Embryonic facial prominence (tissue), 1 donor: ENCODE results near the gene KIFC3.
"Not testable (repeated sequence)": the region's sequence is repeated elsewhere in the genome, so short reads cannot be mapped to it uniquely, and the experiment has no call there.

Experiments used
- DNase-seq: peaks from one replicate; pipeline ENCODE4 v3.0.0-alpha.2; 2016; ENCODE audit errors: extremely low spot score

The KIFC3 gene

DNA sequence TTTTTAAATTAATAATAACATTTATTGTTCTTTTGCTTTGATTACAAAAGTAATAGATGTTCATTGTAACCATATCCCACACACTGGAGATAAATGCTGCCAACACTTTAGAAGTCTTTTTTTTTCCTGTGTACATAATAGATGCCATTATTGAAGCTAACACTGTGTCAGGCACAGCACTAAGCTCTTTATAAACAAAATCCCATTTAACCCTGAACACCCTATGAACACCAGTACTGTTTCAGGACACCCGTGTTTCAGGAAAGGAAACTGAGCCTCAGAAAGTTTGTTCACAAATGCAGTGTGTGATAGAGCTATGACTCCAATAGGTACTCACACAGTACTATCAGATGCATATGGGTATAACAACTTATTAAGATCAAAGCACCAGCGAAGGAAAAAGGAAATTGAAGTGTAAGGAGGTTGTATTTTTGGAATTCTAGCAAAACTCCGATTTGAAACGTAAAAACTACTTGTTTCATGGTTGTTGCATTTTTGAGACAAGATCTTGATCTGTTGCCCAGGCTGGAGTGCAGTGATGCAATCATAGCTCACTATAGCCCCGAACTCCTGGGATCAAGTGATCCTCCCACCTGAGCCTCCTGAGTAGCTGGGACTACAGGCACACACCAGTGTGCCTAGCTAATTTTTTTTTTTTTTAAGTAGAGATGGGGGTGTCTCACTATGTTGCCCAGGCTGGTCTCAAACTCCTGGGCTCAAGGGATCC lies 2.0 kb upstream of the KIFC3 start:
- DNase-seq = no peak

DNA sequence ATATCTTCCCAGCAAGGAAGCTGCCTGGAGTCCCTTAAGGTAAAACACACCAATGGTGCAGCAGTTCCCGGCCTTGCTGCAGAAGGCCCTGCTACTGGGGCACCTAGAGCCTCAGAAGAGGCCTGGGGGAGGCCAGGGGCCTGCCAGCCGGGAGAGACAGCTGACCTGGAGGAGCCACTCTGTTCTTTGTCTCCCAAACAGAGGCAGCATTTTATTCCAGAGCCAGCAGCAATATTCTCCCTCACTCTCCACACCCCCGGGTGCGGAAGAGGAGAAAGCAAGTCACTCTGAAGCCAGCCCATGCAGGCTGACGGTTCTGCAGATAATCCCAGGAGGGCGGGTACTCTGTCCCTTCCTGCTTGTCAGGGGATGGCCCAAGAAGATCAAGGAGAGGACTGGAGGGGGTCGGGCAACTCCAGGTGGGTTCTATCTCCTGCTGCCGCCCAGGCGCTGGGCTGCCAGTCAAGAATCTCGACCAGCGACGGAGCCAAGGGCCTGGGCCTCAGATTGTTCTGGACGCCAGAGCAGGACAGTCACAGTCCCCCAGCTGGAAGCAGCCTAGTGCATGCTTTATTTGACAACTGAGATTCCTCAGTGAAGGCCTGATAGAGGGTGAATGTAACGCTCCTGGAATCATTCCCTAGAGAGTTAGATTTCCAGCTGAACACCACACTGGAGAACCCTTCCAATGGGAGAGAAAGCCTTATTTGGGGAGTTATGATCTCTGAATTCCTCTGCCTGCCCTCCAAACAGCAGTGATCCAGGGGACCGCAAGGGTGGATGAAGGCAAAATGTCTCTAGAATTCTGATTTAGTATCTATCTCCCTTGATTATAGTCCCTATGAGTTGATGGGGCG lies 1.1 kb upstream of the KIFC3 start:
- no peak for DNase-seq

DNA sequence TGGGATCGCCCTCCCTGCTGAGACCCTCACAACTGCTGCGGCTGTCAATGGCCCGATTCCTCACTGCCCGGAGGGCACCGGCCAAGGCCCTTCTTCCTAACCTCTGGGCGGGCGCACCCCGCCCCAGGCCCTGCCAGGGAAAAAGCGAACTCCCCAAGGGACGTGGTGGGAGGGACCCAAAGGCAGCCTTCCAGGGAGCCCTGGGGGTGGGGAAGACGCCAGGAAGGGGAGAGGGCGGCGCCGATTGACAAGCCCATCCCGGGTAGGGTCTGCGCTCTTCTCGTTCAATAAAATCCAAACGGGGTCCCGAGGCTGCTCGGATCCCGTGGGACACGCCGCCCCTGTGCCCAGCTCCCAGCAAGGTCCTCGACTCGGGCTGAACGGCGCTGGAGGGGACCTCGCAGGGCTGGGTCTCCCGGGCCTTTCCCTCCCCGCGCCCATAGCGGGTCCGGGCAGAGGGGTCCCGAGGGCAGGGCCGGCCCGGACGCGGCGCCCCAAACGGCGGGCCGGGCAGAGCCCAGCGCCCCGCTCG lies 416 bp downstream of the KIFC3 start:
- DNase-seq = no peak

DNA sequence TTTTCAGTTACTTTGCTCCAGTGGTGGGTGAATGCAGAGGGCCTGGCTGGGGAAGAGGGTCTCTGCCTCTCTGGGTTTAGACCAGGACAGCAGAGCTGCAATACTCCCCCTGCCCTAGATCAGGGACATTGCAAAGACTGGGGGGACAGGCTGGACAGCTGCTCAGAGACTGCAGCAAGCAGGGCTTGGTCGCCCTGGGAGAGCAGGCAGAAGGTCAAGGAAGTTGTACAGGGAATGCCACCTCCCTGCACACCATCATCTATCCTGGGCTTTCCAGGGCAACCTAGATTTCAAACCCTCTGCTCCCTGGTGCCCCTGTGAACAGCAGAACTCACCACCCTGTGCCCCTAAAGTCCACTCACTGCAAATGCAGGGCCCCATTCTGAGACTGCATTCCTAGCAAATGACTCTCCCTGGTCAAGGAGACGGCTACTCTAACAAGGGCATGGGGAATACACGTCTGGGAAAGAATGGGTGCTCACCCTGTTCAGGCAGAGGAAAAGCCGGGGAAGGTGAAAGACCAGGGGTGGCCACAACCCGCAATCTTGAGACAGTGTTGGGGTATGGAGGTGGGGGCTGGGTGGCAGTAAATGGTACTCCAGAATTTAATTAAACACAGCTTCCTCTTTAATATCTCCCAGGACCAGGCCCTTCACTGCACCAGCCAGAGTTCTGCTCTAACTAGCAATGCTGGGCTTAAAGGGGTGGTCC lies 1.0 kb downstream of the KIFC3 start:
- no peak for DNase-seq

DNA sequence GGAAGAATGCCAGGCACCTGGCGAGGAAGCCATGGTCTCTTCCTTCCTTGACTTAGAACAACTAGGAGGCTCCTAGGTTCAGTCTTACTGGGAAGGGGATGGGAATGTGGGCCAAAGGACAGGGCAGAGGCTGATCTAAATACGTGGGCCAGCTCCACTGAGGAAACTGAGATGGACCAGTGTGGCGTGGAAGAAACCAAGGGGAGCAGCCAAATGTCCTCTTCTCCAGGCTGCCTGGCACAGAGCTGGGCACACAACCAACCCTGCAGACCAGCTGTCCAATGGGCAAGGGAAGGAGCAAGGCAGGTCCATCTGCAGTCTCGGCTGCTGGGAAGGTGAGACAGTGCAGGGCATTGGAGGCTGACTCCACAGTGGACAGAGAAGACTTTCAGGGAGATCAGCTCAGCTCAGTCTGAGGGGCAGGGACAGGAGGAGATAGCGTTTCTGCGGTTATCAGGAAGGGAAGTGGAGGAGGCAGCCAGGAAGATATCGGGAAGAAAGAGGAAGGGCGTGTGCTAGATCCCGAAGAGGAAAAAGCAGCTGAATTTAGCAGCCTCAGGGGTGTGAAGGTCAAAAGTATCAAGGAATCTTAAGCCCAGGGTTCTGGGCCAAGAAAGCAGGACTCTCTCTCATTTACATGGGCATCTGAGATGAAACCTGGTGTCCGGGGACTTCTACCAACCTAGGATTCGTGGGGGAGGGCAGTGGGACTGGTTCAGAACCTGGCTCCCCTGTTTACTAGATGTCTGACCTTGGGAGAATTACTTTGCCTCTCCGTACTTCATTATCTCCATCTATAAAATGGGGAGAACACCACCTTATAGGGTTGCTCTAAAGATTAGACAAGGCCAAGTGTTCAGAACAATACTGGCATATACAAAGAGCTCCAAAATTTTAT lies 1.8 kb downstream of the KIFC3 start:
- no peak for DNase-seq

DNA sequence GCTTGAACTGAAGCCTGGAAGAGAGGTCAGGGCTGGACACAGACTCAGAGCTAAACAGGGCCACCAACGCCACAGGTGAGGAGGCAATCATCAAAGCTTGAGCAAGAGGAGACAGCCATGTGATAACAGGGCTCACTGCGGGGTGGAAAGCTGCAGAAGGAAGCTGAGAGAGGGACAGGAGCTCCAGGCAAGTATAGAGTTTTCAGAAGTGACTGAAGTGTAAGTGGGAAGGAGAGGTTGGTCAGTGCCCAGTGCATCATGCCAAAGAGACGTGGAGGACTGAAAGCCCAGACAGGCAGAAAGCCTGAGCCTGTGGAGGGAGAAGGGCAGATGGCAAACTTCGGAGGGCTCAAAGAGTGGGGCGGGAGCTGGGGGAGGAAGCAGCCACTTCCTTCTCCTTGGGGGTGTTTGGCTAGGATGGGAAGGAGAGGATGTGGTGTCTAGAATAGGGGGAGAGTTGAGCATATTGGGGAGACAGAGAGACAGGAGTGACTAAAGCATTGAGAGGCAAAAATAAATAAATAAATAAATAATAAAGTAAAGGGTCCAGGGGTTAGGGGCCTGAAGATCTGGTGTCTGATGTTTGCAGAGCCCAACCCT lies 2.6 kb downstream of the KIFC3 start:
- no peak for DNase-seq

DNA sequence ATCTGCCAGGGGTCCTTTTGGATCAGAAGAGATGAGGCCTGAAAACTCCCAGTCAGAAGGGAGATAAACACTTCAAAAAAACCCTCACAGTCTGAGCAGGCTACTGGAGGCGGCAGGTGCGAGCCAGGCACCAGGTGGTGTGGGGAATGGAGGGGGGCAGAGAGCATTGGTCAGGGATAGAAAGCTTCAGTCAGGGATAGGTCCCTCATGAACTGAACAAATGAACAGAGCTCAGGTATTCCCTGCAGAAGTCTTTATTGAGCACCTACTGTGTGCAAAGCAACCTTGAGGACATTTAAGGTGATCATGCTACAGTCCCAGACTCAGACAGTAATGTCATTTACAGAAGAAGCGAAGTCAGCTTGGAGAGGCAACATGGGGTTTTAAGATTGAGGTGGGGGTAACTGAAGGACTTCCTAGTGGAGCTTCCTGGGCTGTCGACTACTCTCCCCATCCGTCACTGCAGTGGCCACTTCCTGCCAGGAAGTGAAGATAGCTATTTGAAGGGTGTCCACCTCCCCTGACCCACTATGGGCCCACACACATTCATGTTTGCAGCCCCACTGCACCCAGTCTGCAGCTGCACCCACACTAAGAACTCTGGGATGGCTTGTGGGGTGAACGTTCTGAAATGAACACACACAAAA lies 3.2 kb downstream of the KIFC3 start:
- DNase-seq = no peak

DNA sequence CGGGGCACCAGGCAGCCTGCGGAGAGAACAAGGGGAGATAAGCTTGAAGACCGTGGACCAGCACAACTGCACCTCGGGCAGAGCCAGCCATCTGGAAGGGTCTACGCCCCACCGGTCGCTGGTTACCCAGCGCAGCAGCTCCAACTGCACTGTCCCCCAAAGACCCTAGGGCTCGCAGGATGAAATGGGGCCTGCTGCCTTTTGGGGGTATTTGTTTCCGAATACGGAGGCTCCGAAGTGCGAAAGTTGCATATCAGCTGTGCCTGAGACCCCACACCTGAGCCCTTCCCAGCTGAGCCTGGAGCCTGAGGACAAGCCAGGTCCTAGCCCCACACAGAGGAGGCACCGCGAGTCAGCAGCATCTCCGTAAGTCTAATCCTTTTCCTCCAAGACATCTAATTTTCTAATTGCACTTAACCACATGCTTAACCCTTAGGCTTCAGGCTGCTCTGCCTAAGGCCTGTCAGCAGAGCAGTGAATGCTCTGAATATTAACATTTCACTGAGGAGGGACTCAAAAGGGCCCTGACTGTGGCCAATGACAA lies 4.0 kb downstream of the KIFC3 start:
- DNase-seq = no peak

DNA sequence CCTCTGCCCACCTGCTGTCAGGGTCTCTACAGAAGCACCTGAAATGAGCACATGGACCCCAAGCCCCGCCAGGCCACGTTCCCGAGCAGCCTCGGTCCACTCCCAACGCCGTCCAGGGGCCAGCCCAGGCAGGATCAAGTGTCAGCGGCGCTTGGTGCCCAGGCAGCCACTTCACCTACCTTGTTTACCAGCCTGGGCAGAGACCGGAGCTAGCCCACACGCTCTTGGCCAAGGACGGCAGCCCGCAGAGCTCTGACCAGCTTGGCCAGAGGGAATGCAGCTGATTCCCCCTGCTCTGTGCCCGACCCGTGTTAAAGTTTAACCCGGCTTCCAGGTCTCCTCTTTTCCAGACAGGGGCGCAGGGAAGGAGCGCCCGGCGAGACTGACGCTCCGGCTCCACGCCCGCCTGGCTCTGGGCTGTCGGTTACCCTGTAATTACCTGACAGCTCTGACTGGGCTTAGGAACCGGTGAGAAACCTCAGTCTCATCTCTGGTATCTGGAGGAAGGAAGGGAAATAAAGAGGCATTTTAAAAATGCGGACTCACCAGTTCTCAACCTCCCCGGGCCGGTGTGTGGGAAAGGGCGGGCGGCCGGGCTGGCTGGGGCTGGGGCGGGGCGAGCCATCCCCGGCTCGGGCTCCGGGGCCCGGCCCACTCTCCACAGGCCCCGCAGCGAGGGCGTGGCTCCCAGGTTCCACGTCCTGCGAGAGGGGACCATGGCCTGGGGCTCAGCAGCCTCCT lies 4.6 kb downstream of the KIFC3 start:
- DNase-seq = peak; percentile 39

DNA sequence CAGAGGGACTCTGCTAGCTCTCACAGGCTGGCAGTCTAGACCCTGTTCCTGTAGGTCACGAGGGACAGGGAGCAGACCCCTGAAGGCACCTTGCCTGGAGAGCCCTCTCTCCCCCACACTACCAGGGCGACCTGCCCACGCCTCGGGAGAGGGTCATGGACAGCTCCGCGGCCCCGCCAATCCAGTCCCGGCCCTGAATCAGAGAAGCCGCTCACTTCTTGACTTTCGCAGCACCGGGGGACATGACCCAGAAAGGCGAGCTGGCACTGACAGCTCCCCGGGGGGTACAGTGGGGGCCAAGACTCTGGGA lies 5.1 kb downstream of the KIFC3 start:
- no peak for DNase-seq

DNA sequence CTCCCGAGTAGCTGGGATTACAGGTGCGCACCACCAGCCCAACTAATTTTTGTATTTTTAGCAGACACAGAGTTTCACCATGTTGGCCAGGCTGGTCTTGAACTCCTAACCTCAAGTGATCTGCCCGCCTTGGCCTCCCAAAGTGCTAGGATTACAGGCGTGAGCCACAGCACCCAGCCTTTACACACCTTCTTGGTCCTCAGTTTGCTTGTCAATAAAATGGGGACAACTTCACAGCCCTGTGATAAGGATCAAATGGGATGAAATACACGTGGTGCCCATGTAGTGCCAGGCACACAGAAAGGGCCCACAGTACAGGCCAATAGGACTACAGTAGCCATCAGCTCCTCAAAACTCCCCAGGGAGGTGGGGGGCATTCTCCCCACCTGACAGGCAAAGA lies 6.3 kb downstream of the KIFC3 start:
- DNase-seq = not testable (repeated sequence)

DNA sequence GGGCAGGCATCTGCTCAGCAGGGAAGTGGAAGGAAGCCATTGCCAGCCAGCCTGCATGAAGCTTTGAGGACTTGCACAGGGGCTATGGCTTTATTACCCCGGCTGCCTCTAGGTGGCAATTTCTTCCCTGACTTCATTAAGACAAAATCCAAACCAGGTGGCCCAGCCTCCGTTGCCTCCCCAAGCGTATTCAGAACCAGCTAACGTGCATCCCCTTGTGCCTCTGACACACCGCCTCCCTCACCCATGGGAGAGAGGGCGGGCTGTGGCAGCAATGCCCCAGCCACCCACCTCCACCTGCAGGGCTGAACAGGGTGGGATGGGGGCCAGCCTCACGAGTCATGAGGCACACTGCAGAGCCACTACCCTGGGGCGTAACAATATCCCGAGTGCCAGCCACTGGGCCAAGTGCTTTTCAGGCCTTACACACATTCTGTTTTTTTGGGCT lies 6.8 kb downstream of the KIFC3 start:
- no peak for DNase-seq

DNA sequence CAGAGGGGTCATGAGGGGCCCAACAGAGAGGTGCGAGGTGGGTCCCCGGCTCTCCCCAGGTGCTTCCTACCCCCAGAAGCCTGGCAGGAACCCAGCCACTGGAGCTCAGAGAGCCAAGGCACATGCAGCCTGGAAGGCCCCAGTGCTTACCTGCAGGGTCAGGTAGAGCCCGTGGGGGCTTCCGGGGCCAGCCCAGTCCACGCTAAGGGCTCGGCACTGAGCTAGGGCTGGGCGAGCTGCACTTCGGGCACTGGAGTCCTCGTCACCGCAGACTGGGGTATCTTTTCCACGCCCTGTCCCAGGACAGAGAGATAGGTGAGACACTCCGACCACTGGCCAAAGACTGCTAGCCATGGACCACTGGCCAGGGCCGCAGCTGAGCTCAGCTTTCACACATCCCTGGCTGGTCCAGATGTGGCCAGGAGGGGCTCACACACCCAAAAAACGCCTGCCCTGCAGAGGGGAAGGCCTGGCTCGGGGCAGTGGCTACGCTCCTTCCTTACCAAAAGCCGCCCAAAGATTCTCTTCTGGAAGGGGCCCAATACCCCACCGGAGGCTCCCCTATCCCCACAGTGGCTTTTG lies 7.4 kb downstream of the KIFC3 start:
- no peak for DNase-seq

DNA sequence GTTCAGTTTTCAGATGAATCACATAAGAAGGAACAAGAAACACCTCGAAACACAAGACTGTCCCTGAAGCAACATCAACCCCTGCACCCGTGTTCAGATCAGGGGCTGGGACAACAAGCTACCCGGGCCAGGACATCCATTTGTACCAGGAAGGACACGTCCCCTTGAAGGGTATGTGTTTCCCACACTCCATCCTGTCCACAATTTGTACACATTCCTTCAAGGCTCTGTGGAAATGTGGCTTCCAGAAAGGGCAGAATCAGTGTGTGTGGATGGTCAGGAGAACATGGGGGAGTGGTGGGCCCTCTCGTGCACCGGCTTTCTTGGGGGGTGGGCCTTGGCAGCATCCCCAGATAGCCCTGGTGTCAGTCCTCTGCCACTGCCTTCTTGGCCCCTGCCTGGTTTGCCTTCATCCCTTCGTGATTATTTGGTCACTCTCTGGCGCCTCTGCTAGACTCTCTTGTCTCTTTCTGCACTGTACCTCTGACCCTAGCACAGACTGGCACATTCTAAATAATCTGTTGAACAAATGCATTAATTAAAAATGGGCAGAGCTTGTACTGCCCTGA lies 10.3 kb downstream of the KIFC3 start:
- DNase-seq = no peak

DNA sequence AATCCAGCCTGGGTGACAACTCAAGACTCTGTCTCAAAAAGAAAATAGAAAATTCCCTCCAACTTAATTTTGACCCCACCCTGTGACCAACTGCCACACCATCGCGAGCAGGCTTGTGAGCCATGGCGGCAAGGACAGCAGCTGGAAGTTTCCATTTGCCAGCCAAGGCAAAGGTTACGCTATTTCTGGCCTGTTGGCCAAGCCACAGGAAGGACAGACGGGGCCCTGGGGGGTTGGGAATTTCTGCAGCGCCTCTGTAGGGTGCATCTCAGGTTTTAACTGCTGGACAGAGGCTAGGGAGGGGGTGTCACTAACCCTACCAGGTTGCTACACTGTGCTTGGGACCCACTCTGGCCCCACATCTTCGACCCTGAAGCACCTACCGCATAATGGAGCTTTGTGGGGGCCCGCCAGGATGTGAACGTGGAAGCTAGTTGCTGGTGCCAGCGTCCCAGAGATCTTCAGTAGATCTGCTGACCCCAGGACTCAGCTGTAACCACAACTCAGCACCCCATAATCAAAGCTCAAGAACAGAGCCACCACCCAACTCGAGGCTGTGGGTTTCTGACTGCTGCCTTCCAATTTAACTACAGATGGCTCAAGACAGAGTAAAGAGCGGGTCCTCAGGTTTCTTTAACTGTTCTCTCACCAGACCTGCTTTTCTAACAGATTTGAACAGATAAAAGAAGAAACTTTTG lies 10.9 kb downstream of the KIFC3 start:
- DNase-seq = no peak

DNA sequence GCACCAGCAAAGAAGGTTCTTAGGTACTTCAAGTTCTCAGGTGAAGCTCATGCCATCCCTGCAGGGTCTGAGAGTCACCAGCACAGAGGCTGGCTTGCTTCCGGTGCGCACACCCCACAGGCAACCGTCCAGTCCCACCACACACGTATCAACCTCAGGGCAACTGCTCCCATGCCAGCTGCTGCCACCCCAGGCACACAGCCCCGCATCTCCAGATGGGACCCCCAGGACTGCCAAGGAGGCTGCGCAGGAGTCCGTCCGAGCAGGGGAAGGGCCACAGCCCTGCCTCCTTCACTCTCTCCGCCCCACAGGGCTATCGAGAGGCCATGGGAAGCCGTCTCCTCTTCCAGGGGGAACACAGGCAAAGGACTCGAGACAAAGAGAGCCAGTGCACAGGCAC lies 13.3 kb downstream of the KIFC3 start:
- DNase-seq = no peak

DNA sequence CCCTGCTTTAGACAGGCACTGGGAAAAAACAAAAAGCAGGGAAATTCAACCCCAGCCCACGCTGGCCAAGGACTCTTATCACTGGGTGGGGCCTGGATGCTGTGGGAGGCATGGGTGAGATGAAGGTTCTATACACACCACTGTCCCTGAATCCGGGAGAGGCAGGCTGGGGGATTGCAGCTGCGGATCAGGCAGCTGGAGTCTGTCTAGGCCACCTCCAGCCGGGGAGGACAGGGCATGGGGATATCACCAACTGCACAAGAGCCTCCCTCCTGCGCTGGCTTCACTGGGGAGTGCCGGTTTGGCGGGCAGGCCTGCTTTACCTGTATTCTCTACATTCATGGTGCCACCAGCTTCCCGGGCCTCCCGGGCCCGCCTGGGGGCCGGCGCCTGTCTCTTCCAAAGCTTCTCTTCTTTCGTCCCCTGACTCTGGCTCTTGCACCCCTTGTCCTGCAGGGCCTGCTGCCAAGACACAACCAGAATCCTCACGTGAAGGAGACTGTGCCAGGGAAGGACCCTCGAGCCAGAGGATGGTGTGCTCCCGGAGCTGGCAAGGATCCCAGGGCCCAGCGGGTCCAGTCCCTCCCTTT lies 13.9 kb downstream of the KIFC3 start:
- DNase-seq = no peak

DNA sequence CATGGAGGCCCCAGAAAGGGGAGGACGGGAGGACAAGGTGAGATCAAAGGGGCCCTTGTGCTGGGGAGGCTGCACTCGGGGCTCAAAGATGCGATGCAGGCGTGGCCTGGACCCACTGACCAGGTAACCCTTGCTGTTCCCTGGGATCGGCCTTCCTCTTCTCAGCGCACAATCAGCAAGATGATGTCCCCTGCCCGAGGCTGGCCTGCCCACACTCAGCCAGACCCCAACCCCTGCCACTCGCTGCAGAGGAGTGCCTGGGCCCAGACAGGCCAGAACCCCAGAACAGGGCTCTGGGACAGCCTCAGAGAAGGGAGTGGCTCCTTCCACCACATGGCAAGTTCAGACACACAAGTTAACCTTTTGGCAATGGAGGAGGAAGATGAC lies 14.8 kb downstream of the KIFC3 start:
- no peak for DNase-seq
